Smooth muscle cell (in vitro differentiated cells): ENCODE measurements around the gene DENND6B. TPM values are rescaled to one million over a fixed set of nuclear protein-coding genes. Genes with fewer than 3 reads are reported as not detected.
A peak's percentile ranks its signal among the peaks of the same experiment; 100 is the strongest.

Experiments
- DNase-seq: peaks from one replicate; lab custom pipeline; 2025; ENCODE audit not compliant: unreplicated experiment; lab: John Stamatoyannopoulos, UW
- H2AFZ ChIP-seq: fragments of 200-600 bp; sonication (generic); 2 replicates; pipeline ENCODE4 v1.6.0; 2016; ENCODE audit warnings: antibody characterized with exemption, low read depth, mild to moderate bottlenecking
- H3F3A ChIP-seq: fragments of 200-600 bp; sonication (generic); 2 replicates; pipeline ENCODE4 v1.6.0; 2017; ENCODE audit warnings: antibody characterized with exemption, low read depth
- H3K27ac ChIP-seq: fragments of 200-600 bp; sonication (generic); 2 replicates; pipeline ENCODE4 v1.5.1; 2016; ENCODE audit warnings: low read depth, mild to moderate bottlenecking
- H3K27me3 ChIP-seq: fragments of 200-600 bp; sonication (generic); 2 replicates; pipeline ENCODE4 v1.6.1; 2016; ENCODE audit warnings: low read depth, mild to moderate bottlenecking
- H3K36me3 ChIP-seq: fragments of 200-600 bp; sonication (generic); 2 replicates; pipeline ENCODE4 v1.5.1; 2016; ENCODE audit warnings: low read depth
- H3K4me1 ChIP-seq: fragments of 200-600 bp; sonication (generic); 2 replicates; pipeline ENCODE4 v1.5.1; 2016; ENCODE audit warnings: low read depth
- H3K4me2 ChIP-seq: fragments of 200-600 bp; sonication (generic); 2 replicates; pipeline ENCODE4 v1.6.0; 2016; ENCODE audit warnings: mild to moderate bottlenecking
- H3K4me3 ChIP-seq: fragments of 200-600 bp; sonication (generic); 2 replicates; pipeline ENCODE4 v1.5.1; 2016; ENCODE audit warnings: mild to moderate bottlenecking
- H3K79me2 ChIP-seq: fragments of 200-600 bp; sonication (generic); 2 replicates; pipeline ENCODE4 v1.6.0; 2016; ENCODE audit warnings: low read depth, mild to moderate bottlenecking
- H3K9ac ChIP-seq: fragments of 200-600 bp; sonication (generic); 2 replicates; pipeline ENCODE4 v1.6.0; 2016; ENCODE audit warnings: low read depth
- H3K9me3 ChIP-seq: fragments of 200-600 bp; sonication (generic); replicated peaks from 2 replicates; pipeline ENCODE4 v1.5.1; 2016; ENCODE audit warnings: low read depth
- H4K20me1 ChIP-seq: fragments of 200-600 bp; sonication (generic); 2 replicates; pipeline ENCODE4 v1.6.0; 2016; ENCODE audit warnings: low read depth
- WGBS: methylation state at CpG from one replicate; pipeline ENCODE4 v1.1.7; 2016; ENCODE audit warnings: low lambda C conversion rate; 5-methylcytosine and 5-hydroxymethylcytosine counted together
- polyA plus RNA-seq: library from polyadenylated mRNA; unstranded; fragments of >200 nt; fragmentation: Nextera tagmentation; extraction: Ambion mirVana; gene quantifications from 2 replicates; pipeline ENCODE4 v1.2.1, GENCODE V29; 2016
- total RNA-seq: library from RNA; depleted of rRNA; stranded (reverse); fragments of >200 nt; gene quantifications from 2 replicates; pipeline ENCODE4 v1.2.3, GENCODE V29; 2014
- TF ChIP-seq, protein P1 (sequence below): fragments of 200-600 bp; sonication (generic); IDR thresholded peaks from 2 replicates; pipeline ENCODE4 v1.5.1; 2017; ENCODE audit warnings: borderline replicate concordance, mild to moderate bottlenecking, antibody characterized with exemption; ENCODE audit not compliant: insufficient read depth, poor library complexity, severe bottlenecking

Gene DENND6B
- total and polyA plus RNA-seq, 2 experiments from 2014 or later: 3.1 to 7.8 TPM

DNA sequence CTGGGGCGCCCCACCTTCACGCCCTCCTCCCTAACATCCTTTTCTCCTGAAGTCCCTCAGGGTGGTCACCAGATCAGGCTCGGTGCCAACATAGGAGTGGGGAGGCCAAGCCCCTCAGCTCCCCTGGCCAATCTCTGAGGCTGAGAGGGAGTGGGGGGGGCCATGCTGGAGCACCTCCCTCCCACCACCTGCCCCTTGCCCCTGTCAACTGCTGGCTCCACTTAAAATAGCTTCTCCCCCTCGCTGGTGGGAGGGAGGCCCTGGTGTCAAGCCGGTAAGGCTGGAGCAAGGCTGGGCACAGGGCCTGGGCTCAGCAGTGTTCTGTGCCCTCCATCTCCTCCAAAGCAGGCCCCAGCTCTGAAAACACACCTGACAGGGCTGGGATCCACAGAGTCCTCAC is 24.2 kb downstream of the DENND6B start:
- no peak overlapping the region for H3K9ac ChIP-seq
- H3K27me3 ChIP-seq: no peaks in the 10 kb centered on the region
- DNase-seq: no peak
- H3K9me3 ChIP-seq: no peaks in the 10 kb centered on the region
- H3K4me2 ChIP-seq: peak overlapping the region; percentile 100
- TF ChIP-seq, protein P1, sequence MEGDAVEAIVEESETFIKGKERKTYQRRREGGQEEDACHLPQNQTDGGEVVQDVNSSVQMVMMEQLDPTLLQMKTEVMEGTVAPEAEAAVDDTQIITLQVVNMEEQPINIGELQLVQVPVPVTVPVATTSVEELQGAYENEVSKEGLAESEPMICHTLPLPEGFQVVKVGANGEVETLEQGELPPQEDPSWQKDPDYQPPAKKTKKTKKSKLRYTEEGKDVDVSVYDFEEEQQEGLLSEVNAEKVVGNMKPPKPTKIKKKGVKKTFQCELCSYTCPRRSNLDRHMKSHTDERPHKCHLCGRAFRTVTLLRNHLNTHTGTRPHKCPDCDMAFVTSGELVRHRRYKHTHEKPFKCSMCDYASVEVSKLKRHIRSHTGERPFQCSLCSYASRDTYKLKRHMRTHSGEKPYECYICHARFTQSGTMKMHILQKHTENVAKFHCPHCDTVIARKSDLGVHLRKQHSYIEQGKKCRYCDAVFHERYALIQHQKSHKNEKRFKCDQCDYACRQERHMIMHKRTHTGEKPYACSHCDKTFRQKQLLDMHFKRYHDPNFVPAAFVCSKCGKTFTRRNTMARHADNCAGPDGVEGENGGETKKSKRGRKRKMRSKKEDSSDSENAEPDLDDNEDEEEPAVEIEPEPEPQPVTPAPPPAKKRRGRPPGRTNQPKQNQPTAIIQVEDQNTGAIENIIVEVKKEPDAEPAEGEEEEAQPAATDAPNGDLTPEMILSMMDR: no peak
- H3K4me1 ChIP-seq: peaks cover 56% of the 10 kb centered on the region
- H3K4me3 ChIP-seq: no peak overlapping the region
- 83% methylated on average over 5 of the region's 5 CpGs for WGBS
- H3K27ac ChIP-seq: peak overlapping the region; percentile 96
- H3K79me2 ChIP-seq: peaks cover 94% of the 10 kb centered on the region
- peaks cover 77% of the 10 kb centered on the region for H4K20me1 ChIP-seq
- H3K36me3 ChIP-seq: no peaks in the 10 kb centered on the region
- no peak overlapping the region for H2AFZ ChIP-seq
- peaks cover 32% of the 10 kb centered on the region for H3F3A ChIP-seq

- H4K20me1 ChIP-seq: peaks cover 82% of the 10 kb centered on the region
- no peak overlapping the region for H3K4me3 ChIP-seq
- H3K4me1 ChIP-seq: peaks cover 56% of the 10 kb centered on the region
- TF ChIP-seq, protein P1: no peak
- H3K4me2 ChIP-seq: peak overlapping the region; percentile 100
- peak overlapping the region; percentile 15 for H3K9ac ChIP-seq
- H3K27me3 ChIP-seq: no peaks in the 10 kb centered on the region
- no peaks in the 10 kb centered on the region for H3K9me3 ChIP-seq
- H3K36me3 ChIP-seq: no peaks in the 10 kb centered on the region
- peaks cover 32% of the 10 kb centered on the region for H3F3A ChIP-seq
- peak overlapping the region; percentile 96 for H3K27ac ChIP-seq
- peaks cover 98% of the 10 kb centered on the region for H3K79me2 ChIP-seq
- no peak overlapping the region for H2AFZ ChIP-seq
- WGBS: 70% methylated on average over 8 of the region's 9 CpGs
- no peak for DNase-seq
These were observed 24.7 kb downstream of the DENND6B start for GRCh38 chr22:50302041-50302541.

DNA sequence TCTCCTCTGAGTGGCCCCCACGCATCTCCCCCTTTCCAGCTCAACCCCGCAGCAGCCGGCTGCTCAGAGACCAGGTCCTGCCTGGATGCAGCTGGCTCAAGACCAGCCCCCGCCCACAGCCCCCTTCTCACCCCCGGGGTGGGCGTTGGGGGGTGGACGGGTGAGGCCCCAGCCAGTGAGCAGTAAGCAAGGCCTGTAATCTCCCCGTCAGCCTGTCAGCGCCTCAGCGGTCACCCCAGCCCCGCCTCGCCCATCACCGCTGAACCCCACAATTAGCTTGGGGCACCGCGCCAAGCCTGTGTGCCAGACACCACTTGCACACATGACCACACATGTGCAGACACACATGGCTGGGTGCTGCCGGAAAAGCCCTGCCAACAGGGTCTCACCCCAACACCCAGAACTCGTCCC is 25.2 kb downstream of the DENND6B start:
- TF ChIP-seq, protein P1: no peak
- Histone ChIP-seq H3K79me2 (peaks cover 98% of the 10 kb centered on the region), H3K36me3 (no peaks in the 10 kb centered on the region), H3F3A (peaks cover 29% of the 10 kb centered on the region), H3K4me3 (no peak overlapping the region), H3K27me3 (no peaks in the 10 kb centered on the region), H3K9ac (peak overlapping the region; percentile 15), H2AFZ (no peak overlapping the region), H3K9me3 (no peaks in the 10 kb centered on the region), H3K4me1 (peaks cover 56% of the 10 kb centered on the region), H3K4me2 (peak overlapping the region; percentile 100), H3K27ac (peak overlapping the region; percentile 96), H4K20me1 (peaks cover 87% of the 10 kb centered on the region)
- WGBS: 74% methylated on average over 12 of the region's 17 CpGs
- DNase-seq: no peak

DNA sequence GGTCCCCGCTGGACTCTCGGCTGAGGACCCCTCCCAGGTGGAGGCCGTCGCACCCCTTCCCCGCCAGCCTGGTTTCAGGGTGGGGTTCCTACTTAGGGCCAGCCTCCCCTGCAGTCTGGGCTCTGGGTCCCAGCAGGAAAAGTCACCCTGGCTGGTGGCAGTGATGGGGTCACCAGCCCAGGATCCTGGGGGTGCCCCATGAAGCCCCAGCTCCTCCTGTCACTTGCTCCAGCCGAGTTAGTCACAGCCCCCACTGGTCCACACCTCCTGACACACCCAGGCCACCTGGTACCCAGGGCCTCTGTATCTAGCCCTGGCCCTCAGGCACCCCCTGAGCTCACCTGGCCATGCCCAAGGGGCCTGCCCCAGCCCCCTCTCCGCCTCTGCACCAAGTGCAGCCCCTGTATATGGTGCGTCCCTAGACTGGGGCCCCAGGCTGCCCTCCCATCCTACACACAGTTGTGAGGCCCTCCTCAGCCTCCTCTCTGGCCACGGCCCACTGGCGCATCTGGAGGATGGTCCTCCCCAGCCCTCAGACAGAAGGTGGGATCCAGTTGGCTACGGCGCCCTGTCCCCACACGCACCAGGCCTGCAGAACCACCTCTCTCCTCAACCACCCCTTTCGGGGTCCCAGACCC is 26.1 kb downstream of the DENND6B start:
- Histone ChIP-seq H3F3A (peaks cover 25% of the 10 kb centered on the region), H3K9me3 (no peaks in the 10 kb centered on the region), H3K36me3 (no peaks in the 10 kb centered on the region), H3K4me3 (peak overlapping the region; percentile 46), H3K9ac (no peak overlapping the region), H3K27me3 (no peaks in the 10 kb centered on the region), H3K4me1 (peaks cover 56% of the 10 kb centered on the region), H2AFZ (no peak overlapping the region), H3K79me2 (peaks cover 99% of the 10 kb centered on the region), H4K20me1 (peaks cover 95% of the 10 kb centered on the region), H3K4me2 (peak overlapping the region; percentile 91), H3K27ac (no peak overlapping the region)
- 92% methylated on average over 9 of the region's 14 CpGs for WGBS
- no peak for DNase-seq
- TF ChIP-seq, protein P1: no peak
